Kidney tubule cell (primary cell): ENCODE results near the gene KCNK4.

Source experiments
- DNase-seq: peaks from one replicate; pipeline ENCODE4 v3.0.0-alpha.2; 2018; ENCODE audit warnings: low spot score

KCNK4 gene

DNA sequence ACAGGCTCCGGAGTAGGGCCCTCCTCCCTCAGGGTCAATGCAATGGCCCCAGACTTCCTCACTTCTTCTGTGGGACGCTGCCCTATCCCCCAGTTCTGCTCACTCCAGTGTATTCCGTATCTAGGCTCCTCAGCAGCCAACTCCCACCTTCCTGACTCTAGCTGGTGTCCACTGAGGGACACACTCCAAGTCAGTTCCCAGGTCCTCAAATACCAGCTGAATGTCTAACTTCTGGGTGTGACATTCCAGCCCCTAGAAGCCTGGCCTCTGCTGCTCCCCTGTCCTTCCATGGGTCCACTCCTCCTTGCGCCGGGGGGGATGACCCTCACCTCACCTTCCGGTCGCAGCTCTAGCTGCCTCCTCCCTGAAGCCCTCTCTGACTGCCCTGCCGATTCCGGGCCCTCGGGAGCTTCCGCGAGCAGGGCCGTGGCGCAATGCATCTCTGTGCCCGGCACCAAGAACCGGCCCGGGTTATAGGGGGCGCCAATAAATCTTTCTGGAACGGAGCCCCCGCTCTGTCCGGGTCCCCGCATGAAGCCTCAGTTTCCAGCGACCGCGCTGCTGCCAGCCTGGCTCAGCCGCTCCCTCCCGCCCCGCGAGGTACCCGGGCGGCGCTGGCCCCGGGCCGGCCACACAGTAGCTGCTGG lies 22.1 kb upstream of the KCNK4 start:
- peak; percentile 77 for DNase-seq

DNA sequence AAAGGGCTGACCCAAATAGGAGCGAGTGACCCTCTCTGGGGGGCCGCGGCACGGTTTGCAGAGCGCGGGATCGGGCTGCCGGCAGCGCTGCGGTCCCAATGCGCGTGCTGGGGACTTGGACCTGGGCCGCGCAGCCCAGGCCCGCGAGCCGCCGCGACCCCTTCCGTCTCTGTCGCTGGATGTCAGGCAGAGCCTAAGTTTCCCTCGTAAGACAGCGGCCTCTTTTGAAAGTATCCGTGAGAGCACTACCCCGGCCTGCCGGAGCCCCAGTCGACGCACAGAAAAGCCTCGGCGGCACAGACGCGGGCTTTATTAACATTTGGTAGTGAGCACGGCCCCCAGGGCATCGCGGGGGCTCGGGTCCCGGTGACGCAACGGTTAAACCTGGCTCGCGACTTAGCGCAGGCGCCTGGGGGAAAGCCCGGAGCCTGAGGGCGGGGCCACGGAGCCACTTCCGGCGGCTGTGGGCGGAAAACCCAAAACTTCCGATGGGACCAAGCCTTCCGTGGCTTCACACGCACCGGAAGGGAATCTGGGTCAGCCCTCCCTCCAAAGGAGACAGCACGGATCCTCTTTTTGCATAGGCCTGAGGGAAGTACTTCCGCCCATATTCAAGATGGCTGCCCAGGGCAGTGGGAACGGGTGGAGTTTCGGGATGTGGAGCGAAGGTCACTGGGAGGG lies 21.4 kb upstream of the KCNK4 start:
- peak; percentile 100 for DNase-seq

DNA sequence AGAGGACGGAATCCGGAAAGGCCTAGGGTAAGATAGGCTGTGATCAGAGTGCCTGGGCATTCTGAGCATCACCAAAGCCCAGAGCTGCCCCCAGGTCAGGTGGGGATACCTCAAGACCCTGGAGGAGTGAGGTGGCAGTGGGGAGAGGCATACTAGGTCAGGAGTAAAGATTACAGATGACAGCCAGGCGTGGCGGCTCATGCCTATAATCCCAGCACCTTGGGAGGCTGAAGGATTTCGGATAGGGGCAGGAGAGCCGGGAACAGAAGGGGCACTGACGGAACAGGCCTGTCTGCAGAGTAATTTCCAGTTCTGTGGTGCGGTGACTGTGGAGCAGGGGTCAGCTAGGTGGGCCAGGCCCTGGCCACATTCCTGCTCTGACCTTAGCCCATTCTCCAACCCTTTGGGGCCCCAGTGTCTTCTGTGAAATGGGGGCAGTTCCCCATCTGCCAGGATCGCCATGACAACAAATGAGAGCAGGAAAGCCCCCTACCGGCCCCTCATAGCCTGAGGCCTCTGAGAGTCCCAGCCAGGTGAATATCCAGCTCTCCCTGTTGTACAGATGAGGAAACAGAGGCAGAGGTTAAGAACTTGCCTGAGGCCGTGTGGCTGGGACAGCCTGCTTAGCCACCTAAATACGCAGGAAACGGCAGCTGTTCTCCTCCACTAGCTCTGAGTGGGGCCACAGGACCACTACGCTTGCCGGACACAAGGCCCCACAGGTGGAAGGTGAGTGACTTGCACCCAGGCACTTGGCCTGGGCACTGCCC lies 15.9 kb upstream of the KCNK4 start:
- no peak for DNase-seq

DNA sequence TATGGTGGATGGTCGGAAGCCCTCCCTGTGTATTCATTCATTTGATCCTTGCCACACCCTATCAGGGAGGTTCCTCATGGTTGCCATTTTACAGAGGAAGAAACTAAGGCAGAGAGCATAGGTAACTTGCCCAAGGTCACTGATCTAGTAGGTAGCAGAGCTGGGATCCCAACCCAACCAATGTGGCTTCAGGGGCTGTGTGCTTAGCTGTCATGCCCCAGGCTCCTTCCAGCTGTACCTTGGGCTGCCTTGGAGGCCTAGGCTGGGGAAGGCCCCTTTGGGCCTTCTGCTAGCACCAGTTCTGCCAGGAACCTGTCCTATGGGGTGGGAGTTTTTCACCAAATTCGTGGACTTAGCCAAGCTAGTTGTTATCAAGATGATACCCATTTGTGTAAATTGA lies 15.3 kb upstream of the KCNK4 start:
- DNase-seq: no peak

DNA sequence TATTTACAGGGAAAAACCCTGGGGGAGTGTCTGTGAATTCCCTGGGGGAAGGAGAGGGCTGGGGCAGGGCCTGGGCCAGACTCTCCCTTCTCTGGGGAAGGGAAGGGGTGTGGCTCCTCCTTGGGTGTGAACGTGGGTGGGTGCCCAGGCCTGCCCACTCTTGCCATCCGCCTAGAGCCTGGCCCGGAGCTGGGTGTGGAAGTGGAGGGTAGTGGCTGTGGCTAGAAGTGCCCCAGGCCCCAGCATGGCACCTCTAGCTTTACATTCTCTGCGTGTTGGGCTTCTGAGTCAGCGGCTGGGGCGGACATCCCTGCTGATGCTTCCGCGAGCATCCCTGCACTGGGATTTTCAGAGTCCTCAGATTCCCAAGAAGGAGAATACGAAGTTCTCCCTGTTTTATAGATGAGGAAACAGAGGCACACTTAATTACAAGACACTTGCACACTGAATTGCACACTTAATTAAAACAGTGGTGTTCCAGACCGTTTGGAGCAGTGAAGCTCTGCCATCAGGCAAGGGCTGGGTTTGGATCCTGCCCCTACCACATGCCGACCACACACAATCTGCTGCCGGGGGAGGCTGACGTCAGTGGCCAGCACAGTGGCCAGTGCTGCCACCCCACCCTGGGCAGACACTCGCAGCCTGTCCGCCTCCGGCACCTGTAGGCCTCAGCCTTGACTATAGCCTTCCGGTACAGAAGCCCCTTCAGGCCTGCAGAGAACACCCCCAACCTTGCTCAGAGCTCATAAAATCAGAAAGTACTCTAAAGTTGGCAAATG lies 14.3 kb upstream of the KCNK4 start:
- DNase-seq: no peak

DNA sequence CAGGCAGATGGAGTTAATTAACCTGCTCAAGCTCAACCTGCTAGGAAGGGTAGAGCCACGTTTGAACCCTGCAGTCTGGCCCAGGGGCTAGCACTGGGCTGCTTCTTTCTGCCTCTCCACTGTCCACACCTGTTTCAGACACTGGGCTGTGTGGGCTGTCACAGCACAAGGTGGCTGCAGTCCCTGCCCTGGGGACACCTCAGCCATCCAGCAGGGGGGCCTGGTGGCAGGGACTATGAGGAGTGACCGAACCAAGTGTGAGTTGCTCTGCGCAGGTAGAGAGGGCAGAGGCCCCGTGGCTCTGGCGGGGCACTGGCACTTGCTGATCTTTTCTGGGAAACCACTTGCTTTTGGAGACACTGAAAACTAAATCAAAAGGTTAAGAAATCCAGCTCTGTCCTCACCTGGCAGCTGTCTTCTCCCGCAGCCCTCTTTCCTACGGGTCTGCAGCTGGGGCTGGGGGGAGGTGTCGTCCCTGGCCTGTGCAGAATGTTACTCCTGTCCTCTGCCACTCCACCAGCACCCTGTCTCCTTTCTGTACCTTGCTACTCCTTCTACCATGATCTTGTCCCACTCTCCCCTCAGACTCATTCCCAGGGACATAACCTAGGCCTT lies 12.4 kb upstream of the KCNK4 start:
- no peak for DNase-seq

DNA sequence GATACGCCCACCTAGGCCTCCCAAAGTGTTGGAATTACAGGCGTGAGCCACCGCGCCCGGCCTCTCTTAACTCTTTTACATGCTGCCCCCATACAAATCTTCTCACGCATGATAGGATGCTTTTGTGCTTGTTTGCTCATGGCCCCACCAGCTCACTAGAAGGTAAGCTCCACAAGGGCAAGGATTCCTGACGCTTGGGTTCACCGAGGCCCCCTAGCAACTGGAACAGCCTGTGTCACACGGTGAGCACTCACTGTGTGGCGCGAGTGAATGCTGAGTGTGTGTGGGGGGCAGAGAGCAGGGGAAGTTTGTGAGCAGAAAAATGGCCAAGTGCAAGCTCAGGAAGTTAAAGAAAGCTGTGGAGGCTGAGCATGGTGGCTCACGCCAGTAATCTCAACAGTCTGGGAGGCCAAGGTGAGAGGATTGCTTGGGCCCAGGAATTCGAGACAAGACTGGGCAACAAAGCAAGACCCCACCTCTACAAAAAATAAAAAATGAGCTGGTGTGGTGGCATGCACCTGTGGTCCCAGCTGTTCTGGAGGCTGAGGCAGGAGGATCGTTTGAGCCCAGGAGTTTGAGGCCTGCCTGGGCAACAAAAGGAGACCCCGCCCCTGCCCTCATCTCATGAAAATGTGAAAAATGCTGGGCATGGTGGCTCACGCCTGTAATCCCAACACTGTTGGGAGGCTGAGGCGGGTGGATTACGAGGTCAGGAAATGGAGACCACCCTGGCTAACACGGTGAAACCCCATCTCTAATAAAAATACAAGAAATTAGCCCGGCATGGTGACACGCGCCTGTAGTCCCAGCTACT lies 8.9 kb upstream of the KCNK4 start:
- DNase-seq: no peak

DNA sequence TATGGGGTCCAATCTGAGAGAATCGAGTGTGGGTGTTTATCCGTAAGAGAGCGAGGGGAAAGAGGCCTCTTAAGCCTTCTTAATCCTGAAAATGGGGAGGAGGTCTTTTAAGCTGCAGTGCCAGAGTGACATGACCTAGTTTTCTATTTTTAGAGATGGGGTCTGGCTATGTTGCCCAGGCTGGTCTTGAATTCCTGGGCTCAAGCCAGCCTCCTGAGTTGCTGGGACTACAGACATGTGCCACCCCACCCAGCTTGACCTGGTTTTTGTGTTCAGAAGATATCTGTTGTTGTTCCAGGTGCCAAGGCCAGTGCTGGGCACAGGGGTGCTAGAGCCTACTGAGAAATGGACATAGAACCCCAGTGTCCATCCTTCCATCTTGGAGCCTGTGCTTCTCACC lies 8.0 kb upstream of the KCNK4 start:
- no peak for DNase-seq

DNA sequence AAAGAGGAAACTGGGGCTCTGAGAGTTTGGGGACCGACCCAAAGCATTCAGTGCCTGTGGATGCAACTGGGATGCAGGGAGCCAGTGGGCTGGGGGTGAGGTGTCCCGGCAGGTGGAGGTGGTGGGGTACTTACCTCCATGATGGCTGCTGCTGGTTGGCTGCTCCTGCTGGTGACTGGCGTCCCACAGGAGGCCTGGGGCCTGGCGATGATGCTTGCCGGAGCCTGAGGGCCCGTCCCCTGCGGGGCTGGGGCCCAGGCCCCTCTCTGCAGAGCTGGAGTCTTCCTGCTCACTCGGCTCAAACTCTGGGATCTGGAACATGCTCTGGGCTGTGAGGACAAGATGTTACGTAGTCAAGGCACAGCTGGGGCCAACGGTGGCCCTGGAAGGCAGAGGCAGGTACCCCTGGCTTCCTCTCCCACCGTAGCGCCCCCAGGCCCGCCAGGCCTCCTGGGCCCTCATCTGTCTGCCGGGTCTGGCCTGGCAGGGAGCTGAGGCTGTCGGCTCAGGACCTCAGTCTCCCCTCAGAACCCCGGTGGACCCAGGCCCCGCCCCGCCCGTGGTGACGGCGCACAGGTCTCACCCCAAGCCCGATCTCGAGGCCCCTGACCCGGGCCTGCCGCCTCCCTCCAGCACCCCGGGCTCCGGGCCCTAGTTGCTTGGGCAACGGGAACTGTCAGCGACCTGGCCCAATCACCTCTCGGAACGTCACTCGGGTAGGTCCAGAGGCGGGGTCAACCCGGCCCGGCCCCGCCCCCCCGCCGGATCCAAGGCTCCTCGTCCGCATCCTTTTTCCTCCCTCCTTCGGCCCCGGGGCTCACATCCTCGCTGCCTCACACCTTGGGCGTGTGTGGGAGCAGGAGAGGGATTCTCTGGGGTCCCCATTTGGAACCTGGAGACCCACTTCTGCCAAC lies 6.8 kb upstream of the KCNK4 start, which contains the start of gene BAD:
TSS of gene BAD (minus strand) at position 618 of the 914 bp plus-strand sequence. CDS start at position 321, 297 bp downstream.
- DNase-seq: peak; percentile 93

DNA sequence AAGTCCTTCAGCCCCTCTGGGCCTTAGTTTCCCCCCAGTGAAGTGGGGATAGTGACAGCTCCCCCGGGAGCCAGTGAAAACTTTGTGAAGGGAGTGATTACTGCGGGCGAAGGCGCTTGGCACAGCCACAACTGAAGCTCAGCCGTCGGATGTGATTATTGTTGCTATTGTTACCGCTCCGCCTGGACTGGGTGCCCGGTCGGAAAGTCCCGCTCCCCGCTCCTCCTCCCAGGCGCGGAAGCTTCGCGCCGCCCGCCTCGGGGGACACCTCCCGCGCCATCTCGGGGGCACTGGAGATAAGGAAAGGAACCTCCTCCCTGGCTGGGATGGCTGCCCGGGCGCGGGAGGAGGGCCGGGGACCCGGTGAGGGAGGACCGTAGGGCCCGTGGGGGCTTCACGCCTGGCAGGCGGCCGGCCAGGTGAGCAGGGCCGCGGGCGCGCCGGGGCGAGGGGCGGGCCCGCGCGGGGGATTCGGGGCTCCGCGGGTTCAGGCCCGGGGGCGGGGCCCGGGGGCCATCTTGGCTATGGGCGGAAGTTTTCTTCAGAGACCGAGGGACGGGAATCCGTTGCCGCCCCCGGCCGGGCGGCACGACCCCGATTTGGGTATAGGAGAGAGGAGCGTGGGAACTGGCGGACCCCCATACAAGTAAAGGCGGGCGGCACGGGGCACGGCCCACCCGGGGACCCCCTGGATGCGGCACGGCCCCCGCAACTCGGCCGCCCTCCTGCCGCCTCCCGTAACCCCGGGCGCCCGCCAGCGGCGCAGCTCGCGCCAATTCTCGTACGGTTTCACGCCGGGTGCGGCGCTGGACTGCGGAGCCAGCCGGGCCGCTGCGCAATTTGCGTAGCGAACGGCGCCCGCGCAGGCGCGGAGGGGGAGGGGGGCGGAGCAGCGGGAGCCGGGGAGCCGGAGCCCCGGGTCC lies 5.9 kb upstream of the KCNK4 start, which contains the start of gene GPR137:
TSS of gene GPR137 (plus strand) at position 887 of the 923 bp plus-strand sequence. CDS start 677 bp downstream, outside the sequence.
- DNase-seq: peak; percentile 77

DNA sequence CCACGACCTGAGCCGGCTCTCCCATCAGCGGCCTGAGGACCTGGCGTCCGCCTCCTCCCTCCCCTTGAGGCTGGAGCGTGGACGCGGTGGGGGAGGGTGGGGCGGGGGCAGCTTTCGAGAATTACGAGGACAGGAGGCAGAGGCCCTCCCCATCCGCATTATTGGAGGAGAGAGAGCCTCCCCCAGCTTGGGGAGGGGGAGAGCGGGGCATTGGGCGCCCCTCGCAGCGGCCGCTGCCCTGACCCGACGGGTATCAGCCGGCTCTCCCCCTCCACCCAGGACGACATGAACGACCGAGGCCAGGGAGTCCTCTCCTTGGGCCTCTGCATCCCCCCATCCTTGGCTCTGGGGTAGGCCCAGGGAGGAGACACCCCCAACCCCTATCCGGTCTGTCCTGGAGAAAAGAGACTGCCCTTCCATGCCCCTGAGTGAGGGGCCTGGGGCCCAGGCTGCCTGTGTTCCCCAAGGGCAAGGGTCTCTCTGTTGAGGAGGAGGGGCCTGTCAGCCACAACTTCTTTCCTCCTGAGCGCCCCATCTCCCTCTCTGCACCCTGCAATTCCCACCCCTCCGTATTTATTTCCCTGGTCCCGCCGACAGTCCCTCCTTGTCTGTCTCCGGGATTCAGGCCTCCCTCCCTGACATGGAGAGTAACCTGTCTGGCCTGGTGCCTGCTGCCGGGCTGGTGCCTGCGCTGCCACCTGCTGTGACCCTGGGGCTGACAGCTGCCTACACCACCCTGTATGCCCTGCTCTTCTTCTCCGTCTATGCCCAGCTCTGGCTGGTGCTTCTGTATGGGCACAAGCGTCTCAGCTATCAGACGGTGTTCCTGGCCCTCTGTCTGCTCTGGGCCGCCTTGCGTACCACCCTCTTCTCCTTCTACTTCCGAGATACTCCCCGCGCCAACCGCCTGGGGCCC lies 5.0 kb upstream of the KCNK4 start:
- DNase-seq: peak; percentile 30

DNA sequence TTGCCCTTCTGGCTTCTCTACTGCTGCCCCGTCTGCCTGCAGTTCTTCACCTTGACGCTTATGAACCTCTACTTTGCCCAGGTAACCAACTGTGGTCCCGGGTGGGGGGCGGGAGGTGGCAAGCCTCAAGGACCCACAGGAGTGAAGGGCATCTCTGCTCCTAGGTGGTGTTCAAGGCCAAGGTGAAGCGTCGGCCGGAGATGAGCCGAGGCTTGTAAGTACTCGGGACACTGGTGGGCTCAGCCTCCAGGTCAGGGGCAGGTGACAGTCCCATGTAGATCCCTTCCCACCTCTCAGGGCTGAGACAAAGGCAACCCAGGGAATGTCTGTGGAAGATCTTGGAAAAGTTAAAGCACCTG lies 4.3 kb upstream of the KCNK4 start:
- no peak for DNase-seq

DNA sequence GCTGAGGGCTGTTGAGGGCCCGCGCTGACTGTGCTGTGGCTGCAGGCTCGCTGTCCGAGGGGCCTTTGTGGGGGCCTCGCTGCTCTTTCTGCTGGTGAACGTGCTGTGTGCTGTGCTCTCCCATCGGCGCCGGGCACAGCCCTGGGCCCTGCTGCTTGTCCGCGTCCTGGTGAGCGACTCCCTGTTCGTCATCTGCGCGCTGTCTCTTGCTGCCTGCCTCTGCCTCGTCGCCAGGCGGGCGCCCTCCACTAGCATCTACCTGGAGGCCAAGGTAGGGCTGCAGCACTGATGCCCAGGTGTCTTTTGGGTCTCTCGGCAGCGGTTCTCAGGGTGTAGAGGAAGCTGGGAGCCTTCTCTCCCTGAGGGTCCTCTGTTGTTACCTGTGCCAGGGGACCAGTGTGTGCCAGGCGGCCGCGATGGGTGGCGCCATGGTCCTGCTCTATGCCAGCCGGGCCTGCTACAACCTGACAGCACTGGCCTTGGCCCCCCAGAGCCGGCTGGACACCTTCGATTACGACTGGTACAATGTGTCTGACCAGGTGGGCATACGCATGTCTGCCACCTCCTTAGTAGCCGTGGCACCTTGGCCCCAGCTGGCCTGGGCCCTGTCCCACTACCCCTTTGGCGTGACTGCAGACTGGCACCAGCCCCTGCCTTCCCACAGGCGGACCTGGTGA lies 3.3 kb upstream of the KCNK4 start:
- no peak for DNase-seq

DNA sequence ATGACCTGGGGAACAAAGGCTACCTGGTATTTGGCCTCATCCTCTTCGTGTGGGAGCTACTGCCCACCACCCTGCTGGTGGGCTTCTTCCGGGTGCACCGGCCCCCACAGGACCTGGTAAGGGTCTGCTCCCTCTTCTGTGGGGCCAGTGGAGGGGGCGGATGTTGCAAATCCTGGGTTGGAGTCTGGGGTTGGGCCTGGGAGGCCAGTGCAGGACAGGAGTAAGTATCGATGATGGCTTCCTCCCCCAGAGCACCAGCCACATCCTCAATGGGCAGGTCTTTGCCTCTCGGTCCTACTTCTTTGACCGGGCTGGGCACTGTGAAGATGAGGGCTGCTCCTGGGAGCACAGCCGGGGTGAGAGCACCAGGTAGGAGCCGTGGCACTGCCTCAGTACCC lies 2.8 kb upstream of the KCNK4 start:
- DNase-seq: no peak

DNA sequence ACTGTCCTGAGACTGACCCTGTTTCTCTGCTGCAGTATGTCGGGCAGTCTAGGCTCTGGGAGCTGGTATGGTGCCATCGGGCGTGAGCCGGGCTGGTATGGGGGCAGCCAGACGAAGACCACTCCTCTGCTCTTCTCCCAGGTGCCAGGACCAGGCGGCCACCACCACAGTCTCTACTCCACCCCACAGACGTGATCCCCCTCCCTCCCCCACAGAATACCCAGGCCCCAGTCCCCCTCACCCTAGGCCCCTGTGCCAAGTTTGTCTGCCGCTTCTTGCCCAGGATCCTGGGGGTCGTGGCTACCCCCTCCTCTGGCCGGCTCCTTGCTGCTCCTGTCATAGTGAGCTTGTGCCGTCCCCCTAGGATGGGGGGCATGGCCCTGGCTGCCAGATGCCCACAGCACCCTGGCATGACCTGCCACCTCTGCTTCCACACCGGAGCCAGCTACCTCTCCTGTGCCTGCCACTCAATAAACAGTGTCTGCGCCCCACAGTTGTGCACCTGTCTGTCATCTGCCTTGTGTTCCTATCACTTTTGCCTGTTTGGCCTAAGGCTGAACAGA lies 2.0 kb upstream of the KCNK4 start:
- DNase-seq: no peak

DNA sequence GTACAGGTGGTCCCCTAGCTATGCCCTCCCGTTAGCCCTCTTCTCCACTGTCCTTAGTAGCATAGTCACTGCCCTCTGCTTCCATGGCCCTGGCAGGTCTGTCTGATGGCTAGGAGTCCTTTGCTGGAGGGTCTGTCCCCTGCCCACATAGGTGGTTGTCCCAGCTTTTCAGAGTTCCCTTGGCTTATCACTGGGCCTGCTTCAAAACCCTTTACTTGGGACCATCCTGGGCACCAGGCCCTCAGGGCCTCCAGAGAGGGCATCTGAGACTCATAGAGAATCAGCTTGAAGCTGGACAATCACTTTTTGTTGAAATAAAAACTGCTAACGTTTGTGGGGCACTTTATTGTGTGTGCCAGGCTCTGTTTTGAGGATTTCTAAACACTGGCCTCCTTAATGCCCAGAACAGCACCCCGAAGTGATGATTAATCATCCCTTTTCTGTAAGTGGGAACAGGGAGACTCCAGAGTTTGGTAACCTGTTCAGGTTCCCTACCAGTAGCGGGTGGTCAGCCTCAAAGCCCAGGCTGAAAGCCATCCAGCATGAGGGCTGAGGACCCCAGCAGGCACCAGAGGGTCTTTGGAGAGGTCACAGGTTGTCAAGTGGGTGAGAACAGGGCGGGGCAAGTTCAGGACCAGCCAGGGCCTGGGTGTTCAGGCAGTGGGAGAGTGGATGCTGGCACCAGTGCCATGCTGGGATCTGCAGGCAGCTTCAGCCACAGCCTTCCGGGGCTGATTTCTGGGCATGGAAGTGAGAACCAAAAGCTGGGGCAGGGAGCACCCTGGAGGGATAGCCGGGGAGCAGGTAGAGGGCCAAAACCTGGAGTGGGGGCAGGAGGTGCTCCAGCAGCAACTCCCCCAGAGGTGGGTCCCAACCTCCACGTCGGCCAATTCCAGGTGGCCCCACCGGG lies 495 bp upstream of the KCNK4 start:
- DNase-seq: no peak
